NB4 (cell line): ENCODE data around the gene SND1.
A peak's percentile ranks its signal among the peaks of the same experiment; 100 is the strongest.

Experiments used
- DNase-seq: peaks from one replicate; pipeline ENCODE4 v3.0.0; 2010; ENCODE audit warnings: low read depth
- H3K4me3 ChIP-seq: one replicate; pipeline ENCODE4 v1.5.1; 2011; ENCODE audit warnings: mild to moderate bottlenecking, low read depth, low read length, moderate library complexity
- CTCF ChIP-seq: IDR thresholded peaks from one replicate; pipeline ENCODE4 v1.5.1; 2012; ENCODE audit warnings: low read depth, low read length
- MYC ChIP-seq: IDR thresholded peaks from 2 replicates; pipeline ENCODE4 v1.6.1; 2011; ENCODE audit warnings: low read depth, low read length
- POLR2A ChIP-seq: IDR thresholded peaks from 2 replicates; pipeline ENCODE4 v1.6.1; 2011; ENCODE audit warnings: mild to moderate bottlenecking; ENCODE audit not compliant: insufficient read length; ENCODE audit errors: extremely low read depth
- TF ChIP-seq, protein P1 (sequence below): IDR thresholded peaks from 2 replicates; pipeline ENCODE4 v1.6.1; 2011; ENCODE audit warnings: low read depth, low read length

SND1 gene

GRCh38 chr7:127738859-127739258, 86.9 kb downstream of the SND1 start:
- DNase-seq = no peak
- H3K4me3 ChIP-seq = no peak overlapping the region
- no peak for TF ChIP-seq MYC

GRCh38 chr7:127741764-127742375, 89.9 kb downstream of the SND1 start:
- no peak overlapping the region for H3K4me3 ChIP-seq
- DNase-seq = no peak
- TF ChIP-seq POLR2A (no peak), MYC (no peak), CTCF (no peak)
- TF ChIP-seq, protein P1, sequence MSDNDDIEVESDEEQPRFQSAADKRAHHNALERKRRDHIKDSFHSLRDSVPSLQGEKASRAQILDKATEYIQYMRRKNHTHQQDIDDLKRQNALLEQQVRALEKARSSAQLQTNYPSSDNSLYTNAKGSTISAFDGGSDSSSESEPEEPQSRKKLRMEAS = no peak

GRCh38 chr7:127745445-127745844, 93.5 kb downstream of the SND1 start:
- no peak for DNase-seq
- no peak overlapping the region for H3K4me3 ChIP-seq
- TF ChIP-seq, protein P1 = no peak
- no peak for TF ChIP-seq POLR2A
- TF ChIP-seq MYC = no peak
- TF ChIP-seq CTCF = no peak

DNA sequence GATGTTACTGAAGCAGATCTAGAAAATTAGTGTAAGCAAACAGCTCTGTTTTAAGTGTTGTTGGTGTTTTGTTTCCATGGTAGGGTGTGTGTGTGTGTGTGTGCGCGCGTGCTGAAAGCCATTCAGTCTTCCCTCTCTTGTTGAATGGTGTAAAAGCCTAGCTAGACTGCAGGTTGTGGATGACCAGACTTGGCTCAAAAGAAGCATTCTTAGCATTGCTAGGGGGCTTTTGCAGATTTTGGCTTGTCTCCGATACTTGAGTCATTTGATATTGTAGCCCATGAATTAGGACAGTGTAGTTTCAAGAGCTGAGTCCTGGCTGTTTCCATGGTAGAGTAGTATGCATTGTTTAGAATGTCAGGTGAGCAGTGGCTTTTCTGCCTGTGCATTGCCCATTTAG, 99.1 kb downstream of the SND1 start:
- TF ChIP-seq, protein P1 = no peak
- TF ChIP-seq MYC (no peak), CTCF (no peak), POLR2A (no peak)
- no peak overlapping the region for H3K4me3 ChIP-seq
- DNase-seq = no peak

GRCh38 chr7:127751490-127752448, 99.8 kb downstream of the SND1 start:
- no peak for TF ChIP-seq POLR2A
- no peak for TF ChIP-seq MYC
- TF ChIP-seq, protein P1 = no peak
- TF ChIP-seq CTCF = no peak
- no peak overlapping the region for H3K4me3 ChIP-seq
- peak; percentile 42 for DNase-seq

DNA sequence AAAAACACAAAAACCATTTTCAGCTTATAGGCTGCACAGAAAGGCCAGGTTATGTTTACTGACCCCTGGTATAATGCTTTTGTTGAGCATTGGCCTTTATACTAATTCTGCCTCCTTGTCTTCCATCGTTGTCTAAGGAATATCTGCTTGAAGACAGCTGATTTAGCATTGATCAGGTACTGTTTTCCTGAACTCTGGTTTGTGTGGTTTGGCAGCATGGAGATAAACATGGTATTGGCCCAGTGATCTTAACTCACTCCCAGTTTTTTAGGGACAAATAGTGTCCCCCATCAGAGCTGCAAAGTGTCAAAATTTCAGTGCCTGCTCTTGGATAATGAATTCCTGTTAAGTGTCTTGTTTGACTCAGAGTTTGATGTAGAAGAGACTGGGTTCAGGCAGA, 100.8 kb downstream of the SND1 start:
- TF ChIP-seq, protein P1 = no peak
- no peak for TF ChIP-seq CTCF
- TF ChIP-seq POLR2A = no peak
- no peak for TF ChIP-seq MYC
- no peak overlapping the region for H3K4me3 ChIP-seq
- DNase-seq = no peak
